HFF-Myc (cell line): ENCODE results near the gene ADCY1.

ENCODE experiments used
- DNase-seq: peaks from one replicate; pipeline ENCODE4 v3.0.0-alpha.2; 2011; ENCODE audit warnings: low read depth; ENCODE audit errors: extremely low read depth
- H3K4me3 ChIP-seq: replicated peaks from 2 replicates; pipeline ENCODE4 v1.5.1; 2011; ENCODE audit warnings: low read depth, mild to moderate bottlenecking, control low read depth, low read length
- CTCF ChIP-seq: IDR thresholded peaks from 2 replicates; pipeline ENCODE4 v1.5.1; 2012; ENCODE audit warnings: mild to moderate bottlenecking, low read depth, low read length, control low read depth; ENCODE audit errors: missing control alignments

Gene ADCY1

GRCh38 chr7:45593121-45593541 lies 19.0 kb downstream of the ADCY1 start:
- no peak overlapping the region for H3K4me3 ChIP-seq
- DNase-seq: no peak
- TF ChIP-seq CTCF: no peak

DNA sequence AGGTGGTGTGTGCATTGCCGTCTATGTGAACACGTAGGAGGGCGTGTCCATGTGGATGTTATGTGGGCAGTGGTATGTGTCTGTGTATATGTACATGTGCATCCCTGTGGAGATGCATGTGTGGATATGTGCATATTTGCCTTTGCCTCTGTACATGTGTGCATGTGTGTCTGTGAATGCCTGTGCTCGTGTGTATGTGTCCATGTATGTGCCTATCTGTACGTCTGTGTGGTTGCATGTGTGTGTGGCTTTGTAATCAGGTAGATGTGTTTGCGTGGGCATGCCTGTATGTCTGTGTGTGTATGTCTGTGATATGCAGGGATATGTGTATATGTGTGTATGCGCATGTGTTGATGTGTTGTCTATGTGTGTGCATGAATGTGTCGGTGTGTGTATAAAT lies 19.7 kb downstream of the ADCY1 start:
- DNase-seq: no peak
- no peak overlapping the region for H3K4me3 ChIP-seq
- no peak for TF ChIP-seq CTCF

DNA sequence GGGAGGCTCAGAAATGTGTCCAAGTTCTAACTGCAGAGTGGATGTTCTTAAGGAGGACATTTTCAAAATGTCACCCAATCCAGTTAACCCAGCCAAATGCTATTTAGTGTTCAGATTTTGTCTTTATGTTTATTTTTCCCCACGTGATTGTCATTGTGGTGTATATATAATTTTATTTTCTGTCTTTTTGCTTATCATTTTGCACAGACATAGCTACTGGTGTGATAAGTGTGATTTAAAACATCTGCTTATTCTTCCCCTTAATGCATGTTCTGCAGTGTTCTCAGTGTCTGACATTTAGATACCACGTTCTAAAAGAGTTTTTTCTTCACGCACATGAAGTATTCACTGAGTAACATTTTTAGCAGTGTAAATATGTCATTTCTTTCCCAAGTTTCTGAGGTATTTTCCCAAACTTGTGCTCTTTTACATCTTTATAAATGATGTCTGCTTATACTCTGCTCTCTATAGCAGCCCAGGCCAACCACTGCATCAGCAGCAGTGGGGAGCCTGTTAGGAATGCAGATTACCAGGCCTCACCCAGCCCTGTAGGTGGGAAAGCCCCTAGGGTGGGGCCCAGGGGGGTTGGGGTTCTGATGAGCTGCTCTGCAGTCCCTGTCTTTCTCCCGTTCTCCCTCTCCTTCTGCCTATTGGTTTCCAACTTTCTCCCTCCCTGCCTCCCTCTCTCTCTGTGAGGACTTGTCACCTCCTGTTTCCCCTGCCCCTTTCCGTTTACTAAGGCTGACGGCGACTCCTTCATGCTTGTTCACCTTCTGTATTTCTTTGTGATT lies 20.8 kb downstream of the ADCY1 start:
- no peak for TF ChIP-seq CTCF
- DNase-seq: no peak
- no peak overlapping the region for H3K4me3 ChIP-seq

- DNase-seq: no peak
- no peak overlapping the region for H3K4me3 ChIP-seq
- no peak for TF ChIP-seq CTCF
These were observed 21.9 kb downstream of the ADCY1 start for GRCh38 chr7:45595809-45596664.

DNA sequence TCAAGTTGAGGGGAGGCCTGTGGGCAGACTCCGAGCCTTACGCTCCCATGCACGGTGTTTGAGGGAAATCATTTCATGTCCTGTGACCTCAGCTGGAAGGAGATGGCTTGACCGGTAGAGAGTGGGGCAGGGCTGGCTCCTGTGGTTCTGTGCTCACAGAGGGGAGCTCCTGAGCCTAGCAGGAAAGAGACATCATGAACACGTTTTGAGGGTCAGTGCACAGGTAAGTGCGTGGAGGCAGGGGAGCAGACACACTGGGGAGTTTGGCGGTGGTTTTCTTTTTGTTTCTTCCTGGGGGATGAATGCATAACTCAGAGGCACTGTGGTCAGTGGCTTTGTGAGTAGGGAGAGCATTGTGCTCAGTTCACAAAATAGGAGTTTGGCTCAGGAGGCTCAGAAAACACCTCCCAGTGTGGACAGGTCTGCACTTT lies 22.5 kb downstream of the ADCY1 start:
- H3K4me3 ChIP-seq: no peak overlapping the region
- DNase-seq: no peak
- no peak for TF ChIP-seq CTCF

- H3K4me3 ChIP-seq: no peak overlapping the region
- no peak for TF ChIP-seq CTCF
- no peak for DNase-seq
These were observed 23.3 kb downstream of the ADCY1 start for GRCh38 chr7:45597286-45597984.
